Breast epithelium (tissue), 3 donors: ENCODE data around the gene CUL4A.

Experiments used
- POLR2A ChIP-seq: fragments of 450-650 bp; IDR thresholded peaks from one replicate; pipeline ENCODE4 v1.6.1; 2016; ENCODE audit warnings: antibody characterized with exemption, mild to moderate bottlenecking, moderate library complexity
- TF ChIP-seq, protein P1 (sequence below), 3 donors: fragments of 450-650 bp; IDR thresholded peaks; one replicate each; pipeline ENCODE4 v1.5.1; 2016 to 2017; ENCODE audit warnings: antibody characterized with exemption in 3 of 3, mild to moderate bottlenecking in 3 of 3, moderate library complexity in 3 of 3

DNA sequence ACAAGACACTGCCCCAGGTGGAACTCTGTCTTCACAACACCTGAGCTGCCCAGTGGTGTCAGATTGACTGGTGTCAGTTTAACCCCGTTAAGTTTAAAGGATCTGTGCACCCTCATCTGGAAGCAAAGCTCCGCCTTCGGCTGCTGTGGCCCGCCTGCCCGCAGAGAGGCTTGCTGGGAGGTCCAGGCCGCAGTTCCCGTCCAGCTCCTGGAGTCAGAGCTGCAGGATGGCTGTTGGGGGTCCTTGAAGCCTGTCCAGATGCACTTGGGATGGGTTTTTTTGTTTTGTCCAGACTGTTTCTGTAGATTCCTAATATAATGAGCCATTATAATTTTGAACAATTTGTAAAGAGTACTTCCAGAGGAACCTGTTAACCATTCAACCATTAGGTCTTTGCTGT is 16.1 kb downstream of the CUL4A start:
- no peak for TF ChIP-seq POLR2A
- TF ChIP-seq, protein P1, sequence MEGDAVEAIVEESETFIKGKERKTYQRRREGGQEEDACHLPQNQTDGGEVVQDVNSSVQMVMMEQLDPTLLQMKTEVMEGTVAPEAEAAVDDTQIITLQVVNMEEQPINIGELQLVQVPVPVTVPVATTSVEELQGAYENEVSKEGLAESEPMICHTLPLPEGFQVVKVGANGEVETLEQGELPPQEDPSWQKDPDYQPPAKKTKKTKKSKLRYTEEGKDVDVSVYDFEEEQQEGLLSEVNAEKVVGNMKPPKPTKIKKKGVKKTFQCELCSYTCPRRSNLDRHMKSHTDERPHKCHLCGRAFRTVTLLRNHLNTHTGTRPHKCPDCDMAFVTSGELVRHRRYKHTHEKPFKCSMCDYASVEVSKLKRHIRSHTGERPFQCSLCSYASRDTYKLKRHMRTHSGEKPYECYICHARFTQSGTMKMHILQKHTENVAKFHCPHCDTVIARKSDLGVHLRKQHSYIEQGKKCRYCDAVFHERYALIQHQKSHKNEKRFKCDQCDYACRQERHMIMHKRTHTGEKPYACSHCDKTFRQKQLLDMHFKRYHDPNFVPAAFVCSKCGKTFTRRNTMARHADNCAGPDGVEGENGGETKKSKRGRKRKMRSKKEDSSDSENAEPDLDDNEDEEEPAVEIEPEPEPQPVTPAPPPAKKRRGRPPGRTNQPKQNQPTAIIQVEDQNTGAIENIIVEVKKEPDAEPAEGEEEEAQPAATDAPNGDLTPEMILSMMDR (IDR thresholded peaks at IDR 0.05), result no peak
